Measurements from ENCODE around the gene SORCS2. TPM values are rescaled to one million over a fixed set of nuclear protein-coding genes. Genes with fewer than 3 reads are reported as not detected.

Gene SORCS2
- total RNA-seq, 1 experiment from 2014 or later: not detected

GRCh38 chr4:7352486-7352885, 160.1 kb downstream of the SORCS2 start:
- Mint-ChIP-seq H3K36me3 (ENCODE audit: insufficient read depth, unreplicated experiment) (no peaks in the 10 kb centered on the region), H3K27ac (ENCODE audit: unreplicated experiment) (no peak overlapping the region), H3K27me3 (ENCODE audit: unreplicated experiment) (peaks cover 63% of the 10 kb centered on the region), H3K4me3 (ENCODE audit: low read depth, unreplicated experiment) (no peak overlapping the region), H3K4me1 (ENCODE audit: low read depth, unreplicated experiment) (no peaks in the 10 kb centered on the region), H3K9me3 (ENCODE audit: low read depth, unreplicated experiment) (no peaks in the 10 kb centered on the region)
- intact Hi-C loops (cut with micrococcal nuclease; ENCODE audit: unreplicated experiment): no loop called here
- DNase-seq: no peak
- TF ChIP-seq CTCF (IDR thresholded peaks at IDR 0.05; ENCODE audit: unreplicated experiment): no peak
- CTCF ChIA-PET: no interaction called here
- BruUV-seq (replicated peaks): no TSS peak

- BruUV-seq (replicated peaks): no TSS peak
- Mint-ChIP-seq H3K4me1 (ENCODE audit: low read depth, unreplicated experiment) (no peaks in the 10 kb centered on the region), H3K27me3 (ENCODE audit: unreplicated experiment) (peaks cover 59% of the 10 kb centered on the region), H3K4me3 (ENCODE audit: low read depth, unreplicated experiment) (no peak overlapping the region), H3K27ac (ENCODE audit: unreplicated experiment) (no peak overlapping the region), H3K36me3 (ENCODE audit: insufficient read depth, unreplicated experiment) (no peaks in the 10 kb centered on the region), H3K9me3 (ENCODE audit: low read depth, unreplicated experiment) (no peaks in the 10 kb centered on the region)
- no peak for TF ChIP-seq CTCF (IDR thresholded peaks at IDR 0.05; ENCODE audit: unreplicated experiment)
- CTCF ChIA-PET: no interaction called here
- intact Hi-C loops (cut with micrococcal nuclease; ENCODE audit: unreplicated experiment): no loop called here
- DNase-seq: no peak
Observed at GRCh38 chr4:7353046-7353790, 160.9 kb downstream of the SORCS2 start.

DNA sequence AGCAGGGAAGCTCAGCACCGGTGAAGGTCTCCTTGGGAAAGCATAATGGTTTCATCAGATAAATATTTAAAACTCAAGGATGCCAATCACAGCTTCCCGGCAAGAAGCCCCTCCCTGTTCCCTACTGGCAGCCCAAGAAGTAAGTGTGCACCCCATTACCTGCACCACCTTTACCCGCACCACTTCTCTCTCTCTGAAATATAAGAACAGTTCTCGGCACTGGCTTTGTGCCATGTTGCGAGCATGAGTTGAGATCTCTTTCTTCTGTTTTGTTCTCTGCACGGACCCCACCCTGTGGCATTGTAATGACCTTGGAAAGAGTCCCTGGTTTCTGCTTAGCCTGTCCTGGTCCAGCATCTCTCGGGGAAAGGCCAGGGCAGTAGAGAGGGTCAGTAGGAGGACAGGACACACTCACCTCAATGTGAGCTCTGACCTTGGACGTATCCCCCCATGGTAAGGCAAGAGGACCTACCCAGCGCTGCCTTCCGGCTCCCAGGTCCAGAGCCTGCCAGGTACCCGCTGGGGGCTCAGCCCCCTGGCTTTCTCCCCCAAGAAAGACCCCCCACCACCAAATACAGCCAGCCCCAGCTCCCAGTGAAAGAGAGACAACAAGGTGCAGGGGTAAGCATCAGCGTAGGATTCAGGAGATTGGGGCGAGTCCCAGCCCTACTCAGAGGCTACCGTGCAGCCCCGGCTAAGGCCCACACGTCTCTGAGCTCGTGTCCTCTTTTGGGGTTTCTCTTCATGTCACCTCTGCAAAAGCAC, 161.7 kb downstream of the SORCS2 start:
- TF ChIP-seq CTCF (IDR thresholded peaks at IDR 0.05; ENCODE audit: unreplicated experiment): no peak
- Mint-ChIP-seq H3K4me3 (ENCODE audit: low read depth, unreplicated experiment) (no peak overlapping the region), H3K9me3 (ENCODE audit: low read depth, unreplicated experiment) (no peaks in the 10 kb centered on the region), H3K27me3 (ENCODE audit: unreplicated experiment) (peaks cover 59% of the 10 kb centered on the region), H3K27ac (ENCODE audit: unreplicated experiment) (no peak overlapping the region), H3K36me3 (ENCODE audit: insufficient read depth, unreplicated experiment) (no peaks in the 10 kb centered on the region), H3K4me1 (ENCODE audit: low read depth, unreplicated experiment) (no peaks in the 10 kb centered on the region)
- no peak for DNase-seq
- CTCF ChIA-PET: interaction anchor here (0.7 kb wide), 1 partner anchor 307 kb away, joined by 3 read pairs; no protein-coding TSS in a partner anchor
- intact Hi-C loops (cut with micrococcal nuclease; ENCODE audit: unreplicated experiment): no loop called here
- BruUV-seq (replicated peaks): no TSS peak

DNA sequence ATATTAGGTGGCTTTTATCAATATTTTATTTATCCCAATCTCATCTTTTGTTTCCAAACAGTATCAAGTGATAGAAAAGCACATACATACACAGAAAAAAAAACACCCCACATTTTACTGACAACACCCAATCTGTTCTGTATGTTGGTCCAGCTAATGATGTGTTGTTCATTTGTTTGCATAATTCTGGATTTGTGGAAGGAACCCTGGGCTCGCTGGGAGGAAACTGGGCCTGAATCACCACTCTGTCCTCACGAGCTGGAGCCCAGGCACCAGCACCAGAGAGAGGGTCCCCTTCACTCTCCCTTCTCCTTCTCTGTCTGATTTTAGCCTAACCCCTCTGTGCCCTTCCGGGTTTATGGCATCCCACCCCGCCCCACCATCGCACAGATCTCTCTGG, 162.6 kb downstream of the SORCS2 start:
- intact Hi-C loops (cut with micrococcal nuclease; ENCODE audit: unreplicated experiment): no loop called here
- BruUV-seq (replicated peaks): no TSS peak
- TF ChIP-seq CTCF (IDR thresholded peaks at IDR 0.05; ENCODE audit: unreplicated experiment): no peak
- DNase-seq: no peak
- Mint-ChIP-seq H3K4me1 (ENCODE audit: low read depth, unreplicated experiment) (peaks cover 7% of the 10 kb centered on the region), H3K36me3 (ENCODE audit: insufficient read depth, unreplicated experiment) (no peaks in the 10 kb centered on the region), H3K27ac (ENCODE audit: unreplicated experiment) (no peak overlapping the region), H3K9me3 (ENCODE audit: low read depth, unreplicated experiment) (no peaks in the 10 kb centered on the region), H3K27me3 (ENCODE audit: unreplicated experiment) (peaks cover 59% of the 10 kb centered on the region), H3K4me3 (ENCODE audit: low read depth, unreplicated experiment) (no peak overlapping the region)
- CTCF ChIA-PET: interaction anchor here (0.7 kb wide), 1 partner anchor 306 kb away, joined by 3 read pairs; no protein-coding TSS in a partner anchor
